Right lobe of liver (tissue), 4 donors: ENCODE results near the gene ACADL.

ENCODE experiments used
- CTCF ChIP-seq, 4 donors: fragments of 200-600 bp in 3 of 4; fragments of 450-650 bp in 1 of 4; IDR thresholded peaks; one replicate each; pipeline versions ENCODE4 v1.5.1 to v1.8.0; 2016 to 2022; ENCODE audit warnings: antibody characterized with exemption in 4 of 4, mild to moderate bottlenecking in 2 of 4
- POLR2A ChIP-seq: fragments of 450-650 bp; IDR thresholded peaks from one replicate; pipeline ENCODE4 v1.6.1; 2017; ENCODE audit warnings: antibody characterized with exemption, mild to moderate bottlenecking
- donor health status: DM: no; HTN: no; CAD: no.
- donor health status: DM: no; HTN: no; CAD: no.
- donor health status: DM: no; HTN: yes; CAD: no.

GRCh38 chr2:210199854-210200253, 25.4 kb downstream of the ACADL start:
- TF ChIP-seq CTCF (IDR thresholded peaks at IDR 0.05) (no peak), POLR2A (no peak)
